HepG2 (cell line): ENCODE data around the gene ELMOD1. TPM values are rescaled to one million over a fixed set of nuclear protein-coding genes. Genes with fewer than 3 reads are reported as not detected.

Experiments used
- FUBP1 ChIP-seq: sonication (generic); formaldehyde crosslinking; IDR thresholded peaks from 2 replicates; pipeline ENCODE4 v1.5.1; 2020; ENCODE audit warnings: missing genetic modification reagents, mild to moderate bottlenecking, borderline replicate concordance
- ZNF3 ChIP-seq: IDR thresholded peaks from 2 replicates; pipeline ENCODE4 v1.7.0; 2017; ENCODE audit warnings: inconsistent platforms
- ZNF432 ChIP-seq: sonication (generic); formaldehyde crosslinking; IDR thresholded peaks from 2 replicates; pipeline ENCODE4 v1.5.0; 2020; ENCODE audit warnings: missing genetic modification reagents, mild to moderate bottlenecking, borderline replicate concordance
- ZNF878 ChIP-seq: sonication (generic); formaldehyde crosslinking; IDR thresholded peaks from 2 replicates; pipeline ENCODE4 v1.8.1; 2023; ENCODE audit warnings: mild to moderate bottlenecking, missing genetic modification reagents, moderate library complexity
- ZXDC ChIP-seq: sonication (generic); formaldehyde crosslinking; IDR thresholded peaks from 2 replicates; pipeline ENCODE4 v1.5.0; 2020; ENCODE audit warnings: mild to moderate bottlenecking, missing genetic modification reagents
- polyA plus RNA-seq, 8 experiments: library from polyadenylated mRNA; depleted of rRNA in 3 of 8; stranded (reverse) in 7 of 8; unstranded in 1 of 8; fragments of >200 nt; fragmentation: Illumina TruSeq in 4 of 8; extraction: Trizol in 4 of 8; gene quantifications; 2 replicates each; pipeline versions ENCODE4 v1.2.1 to v1.2.3, GENCODE V29; 2011 to 2016; ENCODE audit warnings: low read depth in 4 of 8, missing spikeins in 1 of 8, mixed read lengths in 1 of 8; ENCODE audit not compliant: insufficient read depth in 1 of 8
- total RNA-seq, 5 experiments: library from RNA; depleted of rRNA; stranded (reverse); fragments of >200 nt; fragmentation: Illumina TruSeq; extraction: Trizol; gene quantifications; 2 replicates each; pipeline ENCODE4 v1.2.3, GENCODE V29; 2016; ENCODE audit warnings: low read depth in 1 of 5
- TF ChIP-seq, protein P1 (sequence below): sonication (generic); formaldehyde crosslinking; IDR thresholded peaks from 2 replicates; pipeline ENCODE4 v1.9.0; 2021; ENCODE audit warnings: mild to moderate bottlenecking, missing genetic modification reagents
- TF ChIP-seq, protein P2 (sequence below): IDR thresholded peaks from 2 replicates; pipeline ENCODE4 v1.6.1; 2018; ENCODE audit warnings: missing genetic modification reagents, mild to moderate bottlenecking, missing compliant biosample characterization

ELMOD1 gene
- total and polyA plus RNA-seq, 2 of the 13 experiments (the other 11 are each of a cell fraction or from before 2014, with no cell fraction given): not detected

- TF ChIP-seq ZXDC: no peak
- TF ChIP-seq, protein P1, sequence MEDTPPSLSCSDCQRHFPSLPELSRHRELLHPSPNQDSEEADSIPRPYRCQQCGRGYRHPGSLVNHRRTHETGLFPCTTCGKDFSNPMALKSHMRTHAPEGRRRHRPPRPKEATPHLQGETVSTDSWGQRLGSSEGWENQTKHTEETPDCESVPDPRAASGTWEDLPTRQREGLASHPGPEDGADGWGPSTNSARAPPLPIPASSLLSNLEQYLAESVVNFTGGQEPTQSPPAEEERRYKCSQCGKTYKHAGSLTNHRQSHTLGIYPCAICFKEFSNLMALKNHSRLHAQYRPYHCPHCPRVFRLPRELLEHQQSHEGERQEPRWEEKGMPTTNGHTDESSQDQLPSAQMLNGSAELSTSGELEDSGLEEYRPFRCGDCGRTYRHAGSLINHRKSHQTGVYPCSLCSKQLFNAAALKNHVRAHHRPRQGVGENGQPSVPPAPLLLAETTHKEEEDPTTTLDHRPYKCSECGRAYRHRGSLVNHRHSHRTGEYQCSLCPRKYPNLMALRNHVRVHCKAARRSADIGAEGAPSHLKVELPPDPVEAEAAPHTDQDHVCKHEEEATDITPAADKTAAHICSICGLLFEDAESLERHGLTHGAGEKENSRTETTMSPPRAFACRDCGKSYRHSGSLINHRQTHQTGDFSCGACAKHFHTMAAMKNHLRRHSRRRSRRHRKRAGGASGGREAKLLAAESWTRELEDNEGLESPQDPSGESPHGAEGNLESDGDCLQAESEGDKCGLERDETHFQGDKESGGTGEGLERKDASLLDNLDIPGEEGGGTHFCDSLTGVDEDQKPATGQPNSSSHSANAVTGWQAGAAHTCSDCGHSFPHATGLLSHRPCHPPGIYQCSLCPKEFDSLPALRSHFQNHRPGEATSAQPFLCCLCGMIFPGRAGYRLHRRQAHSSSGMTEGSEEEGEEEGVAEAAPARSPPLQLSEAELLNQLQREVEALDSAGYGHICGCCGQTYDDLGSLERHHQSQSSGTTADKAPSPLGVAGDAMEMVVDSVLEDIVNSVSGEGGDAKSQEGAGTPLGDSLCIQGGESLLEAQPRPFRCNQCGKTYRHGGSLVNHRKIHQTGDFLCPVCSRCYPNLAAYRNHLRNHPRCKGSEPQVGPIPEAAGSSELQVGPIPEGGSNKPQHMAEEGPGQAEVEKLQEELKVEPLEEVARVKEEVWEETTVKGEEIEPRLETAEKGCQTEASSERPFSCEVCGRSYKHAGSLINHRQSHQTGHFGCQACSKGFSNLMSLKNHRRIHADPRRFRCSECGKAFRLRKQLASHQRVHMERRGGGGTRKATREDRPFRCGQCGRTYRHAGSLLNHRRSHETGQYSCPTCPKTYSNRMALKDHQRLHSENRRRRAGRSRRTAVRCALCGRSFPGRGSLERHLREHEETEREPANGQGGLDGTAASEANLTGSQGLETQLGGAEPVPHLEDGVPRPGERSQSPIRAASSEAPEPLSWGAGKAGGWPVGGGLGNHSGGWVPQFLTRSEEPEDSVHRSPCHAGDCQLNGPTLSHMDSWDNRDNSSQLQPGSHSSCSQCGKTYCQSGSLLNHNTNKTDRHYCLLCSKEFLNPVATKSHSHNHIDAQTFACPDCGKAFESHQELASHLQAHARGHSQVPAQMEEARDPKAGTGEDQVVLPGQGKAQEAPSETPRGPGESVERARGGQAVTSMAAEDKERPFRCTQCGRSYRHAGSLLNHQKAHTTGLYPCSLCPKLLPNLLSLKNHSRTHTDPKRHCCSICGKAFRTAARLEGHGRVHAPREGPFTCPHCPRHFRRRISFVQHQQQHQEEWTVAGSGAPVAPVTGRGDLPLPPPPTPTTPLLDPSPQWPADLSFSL (CRISPR knock-in tag): no peak
- TF ChIP-seq ZNF432: no peak
- no peak for TF ChIP-seq ZNF878
- TF ChIP-seq ZNF3 (CRISPR knock-in tag): no peak
- TF ChIP-seq, protein P2, sequence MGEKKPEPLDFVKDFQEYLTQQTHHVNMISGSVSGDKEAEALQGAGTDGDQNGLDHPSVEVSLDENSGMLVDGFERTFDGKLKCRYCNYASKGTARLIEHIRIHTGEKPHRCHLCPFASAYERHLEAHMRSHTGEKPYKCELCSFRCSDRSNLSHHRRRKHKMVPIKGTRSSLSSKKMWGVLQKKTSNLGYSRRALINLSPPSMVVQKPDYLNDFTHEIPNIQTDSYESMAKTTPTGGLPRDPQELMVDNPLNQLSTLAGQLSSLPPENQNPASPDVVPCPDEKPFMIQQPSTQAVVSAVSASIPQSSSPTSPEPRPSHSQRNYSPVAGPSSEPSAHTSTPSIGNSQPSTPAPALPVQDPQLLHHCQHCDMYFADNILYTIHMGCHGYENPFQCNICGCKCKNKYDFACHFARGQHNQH (CRISPR knock-in tag): no peak
- no peak for TF ChIP-seq FUBP1 (CRISPR knock-in tag)
- TF ChIP-seq, all 625 proteins: peak for 0
These were observed 119.4 kb downstream of the ELMOD1 start (continued) for GRCh38 chr11:107710301-107710700.
